Esophagus (tissue), 2 donors: ENCODE results near the gene NELFE. TPM values are rescaled to one million over a fixed set of nuclear protein-coding genes. Genes with fewer than 3 reads are reported as not detected.

Experiments
- H3K27ac ChIP-seq, 2 donors: one replicate each; pipeline ENCODE4 v1.5.1; 2013; ENCODE audit warnings: low read depth in 2 of 2, mild to moderate bottlenecking in 2 of 2, inconsistent platforms in 1 of 2, low read length in 1 of 2, moderate library complexity in 1 of 2
- H3K27me3 ChIP-seq, 2 donors: one replicate each; pipeline ENCODE4 v1.6.1; 2013; ENCODE audit warnings: low read length in 2 of 2, control low read depth in 1 of 2, mild to moderate bottlenecking in 1 of 2; ENCODE audit not compliant: insufficient read depth in 2 of 2, control insufficient read depth in 1 of 2
- H3K36me3 ChIP-seq, 2 donors: one replicate each; pipeline ENCODE4 v1.6.1; 2013; ENCODE audit warnings: low read length in 1 of 2; ENCODE audit not compliant: control insufficient read depth in 2 of 2, insufficient read depth in 2 of 2
- H3K4me1 ChIP-seq, 2 donors: one replicate each; pipeline ENCODE4 v1.6.1; 2013; ENCODE audit warnings: low read length in 1 of 2; ENCODE audit not compliant: control insufficient read depth in 2 of 2, insufficient read depth in 2 of 2
- H3K4me3 ChIP-seq, 2 donors: one replicate each; pipeline ENCODE4 v1.5.1; 2013; ENCODE audit warnings: low read length in 2 of 2, mild to moderate bottlenecking in 2 of 2, low read depth in 1 of 2, moderate library complexity in 1 of 2
- H3K9me3 ChIP-seq, 2 donors: one replicate each; pipeline ENCODE4 v1.6.1; 2013; ENCODE audit warnings: mild to moderate bottlenecking in 2 of 2, low read depth in 1 of 2, low read length in 1 of 2, moderate library complexity in 1 of 2; ENCODE audit not compliant: control insufficient read depth in 2 of 2, insufficient read depth in 1 of 2
- WGBS, 2 donors: extraction: QIAGEN DNeasy Blood & Tissue Kit; methylation state at CpG; one replicate each; pipeline ENCODE4 v1.1.7; 2013; 5-methylcytosine and 5-hydroxymethylcytosine counted together
- polyA plus RNA-seq, 2 donors: library from polyadenylated mRNA; stranded (reverse); fragments of 200-250 nt; gene quantifications; one replicate each; pipeline ENCODE4 v1.2.3, GENCODE V29; 2013
- donor health status: healthy with polysubstance abuse.
- donor health status: Bipolar disorder and iron deficiency.

Gene NELFE
- polyA plus RNA-seq, 2 donors, result 30.2 to 49.3 TPM

DNA sequence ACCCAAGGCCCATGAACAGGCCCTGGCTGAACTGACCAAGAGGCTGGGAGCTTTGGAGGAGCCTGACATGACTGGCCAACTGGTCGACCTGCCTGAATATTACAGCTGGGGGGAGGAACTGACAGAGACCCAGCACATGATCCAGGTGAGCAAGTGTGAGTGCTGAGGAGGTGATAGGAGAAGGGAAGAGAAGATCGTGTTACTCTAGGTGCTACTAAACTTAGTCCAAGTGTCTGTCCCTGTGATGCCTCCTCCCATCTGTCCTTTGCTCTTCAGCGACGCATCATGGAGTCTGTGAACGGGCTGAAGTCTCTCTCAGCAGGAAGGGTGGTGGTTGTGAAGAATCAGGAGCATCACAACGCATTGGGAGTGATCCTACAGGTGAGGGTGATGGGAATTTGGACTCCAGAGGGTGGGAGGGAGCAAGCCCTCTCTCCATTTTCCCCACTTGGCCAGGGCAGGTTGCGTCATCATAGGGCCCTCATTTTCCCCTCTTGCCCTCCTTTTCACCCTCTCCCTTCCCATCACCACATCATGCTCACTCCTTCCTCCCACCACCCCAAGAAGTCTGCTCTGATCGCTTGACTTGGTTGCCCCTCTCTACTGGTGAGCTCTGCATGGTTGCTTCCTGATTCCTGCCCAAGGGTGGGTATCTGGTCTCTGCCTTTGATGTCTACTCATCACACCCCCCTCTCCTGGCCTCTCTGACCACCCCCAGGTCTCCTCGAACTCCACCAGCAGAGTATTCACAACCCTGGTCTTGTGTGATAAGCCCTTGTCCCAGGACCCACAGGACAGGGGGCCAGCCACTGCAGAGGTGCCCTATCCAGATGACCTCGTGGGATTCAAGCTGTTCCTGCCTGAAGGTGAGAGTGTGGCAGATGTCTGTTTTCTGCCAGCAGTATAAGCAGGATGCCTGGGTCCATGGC is 8.5 kb upstream of the NELFE start:
- no peaks in the 10 kb centered on the region for H3K9me3 ChIP-seq
- H3K4me3 ChIP-seq, result no peak overlapping the region
- H3K4me1 ChIP-seq, result peaks cover 3 to 10% of the 10 kb centered on the region in 2 donors
- WGBS, 2 donors, result 82 to 88% methylated on average over 10 of the region's 10 CpGs
- H3K36me3 ChIP-seq, result peaks cover 44 to 61% of the 10 kb centered on the region in 2 donors
- no peak overlapping the region for H3K27ac ChIP-seq
- H3K27me3 ChIP-seq, result no peaks in the 10 kb centered on the region

DNA sequence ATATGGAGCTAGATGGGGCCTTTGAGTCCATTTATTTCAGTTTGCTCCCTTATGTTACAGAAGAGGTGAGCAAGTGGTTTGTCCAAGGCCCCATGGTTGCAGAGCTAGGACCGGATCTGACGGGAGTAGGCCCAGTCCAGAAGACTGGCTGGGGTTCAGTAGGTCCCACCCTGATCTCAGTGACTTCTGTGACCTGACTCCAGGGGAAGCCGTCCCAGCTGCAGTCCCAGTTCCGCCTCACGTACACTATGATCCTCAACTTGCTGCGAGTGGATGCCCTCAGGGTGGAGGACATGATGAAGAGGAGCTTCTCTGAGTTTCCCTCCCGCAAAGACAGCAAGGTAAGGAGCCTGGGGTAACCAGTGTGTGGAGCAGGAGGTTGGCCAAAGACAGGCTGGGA is 7.7 kb upstream of the NELFE start:
- H3K9me3 ChIP-seq, result no peaks in the 10 kb centered on the region
- H3K36me3 ChIP-seq, result peaks cover 46 to 67% of the 10 kb centered on the region in 2 donors
- 84 to 88% methylated on average over 7 of the region's 7 CpGs for WGBS, 2 donors

DNA sequence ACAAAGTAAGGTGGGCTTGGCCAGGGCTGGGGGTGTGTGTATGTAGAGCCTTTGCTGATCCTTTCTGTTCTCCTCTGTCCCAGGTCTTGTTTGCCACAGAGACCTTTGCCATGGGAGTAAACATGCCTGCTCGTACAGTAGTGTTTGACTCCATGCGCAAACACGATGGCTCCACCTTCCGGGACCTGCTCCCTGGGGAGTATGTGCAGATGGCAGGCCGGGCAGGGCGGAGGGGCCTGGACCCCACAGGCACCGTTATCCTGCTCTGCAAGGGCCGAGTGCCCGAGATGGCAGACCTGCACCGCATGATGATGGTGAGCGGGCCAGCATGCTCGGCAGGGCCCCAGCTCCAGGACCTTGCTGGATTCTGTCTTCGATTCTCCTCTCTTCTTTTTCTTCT is 6.9 kb upstream of the NELFE start:
- H3K27ac ChIP-seq, result no peak overlapping the region
- WGBS, 2 donors, result 89 to 90% methylated on average over 13 of the region's 13 CpGs
- H3K27me3 ChIP-seq, result no peaks in the 10 kb centered on the region
- no peak overlapping the region for H3K4me3 ChIP-seq
- H3K4me1 ChIP-seq, result peaks cover under 1 to 2% of the 10 kb centered on the region in 2 donors
- H3K9me3 ChIP-seq, result no peaks in the 10 kb centered on the region
- H3K36me3 ChIP-seq, result peaks cover 46 to 75% of the 10 kb centered on the region in 2 donors

More for the DNA sequence above, 7.7 kb upstream of the NELFE start:
- Histone ChIP-seq H3K4me1 (peaks cover 3 to 8% of the 10 kb centered on the region in 2 donors), H3K27ac (no peak overlapping the region), H3K27me3 (no peaks in the 10 kb centered on the region), H3K4me3 (no peak overlapping the region)

DNA sequence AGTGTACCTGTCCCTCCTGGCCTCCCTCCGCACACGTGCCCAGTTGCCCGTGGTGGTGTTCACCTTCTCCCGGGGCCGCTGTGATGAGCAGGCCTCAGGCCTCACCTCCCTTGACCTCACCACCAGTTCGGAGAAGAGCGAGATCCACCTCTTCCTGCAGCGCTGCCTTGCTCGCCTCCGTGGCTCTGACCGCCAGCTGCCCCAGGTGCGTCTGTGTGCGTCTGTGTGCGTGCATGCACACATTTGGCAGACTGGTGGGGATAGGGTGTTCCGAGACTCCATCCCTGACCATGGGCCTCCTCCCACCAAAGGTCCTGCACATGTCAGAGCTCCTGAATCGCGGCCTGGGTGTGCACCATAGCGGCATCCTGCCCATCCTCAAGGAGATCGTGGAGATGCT is 5.2 kb upstream of the NELFE start:
- 96 to 97% methylated on average over 19 of the region's 19 CpGs for WGBS, 2 donors

DNA sequence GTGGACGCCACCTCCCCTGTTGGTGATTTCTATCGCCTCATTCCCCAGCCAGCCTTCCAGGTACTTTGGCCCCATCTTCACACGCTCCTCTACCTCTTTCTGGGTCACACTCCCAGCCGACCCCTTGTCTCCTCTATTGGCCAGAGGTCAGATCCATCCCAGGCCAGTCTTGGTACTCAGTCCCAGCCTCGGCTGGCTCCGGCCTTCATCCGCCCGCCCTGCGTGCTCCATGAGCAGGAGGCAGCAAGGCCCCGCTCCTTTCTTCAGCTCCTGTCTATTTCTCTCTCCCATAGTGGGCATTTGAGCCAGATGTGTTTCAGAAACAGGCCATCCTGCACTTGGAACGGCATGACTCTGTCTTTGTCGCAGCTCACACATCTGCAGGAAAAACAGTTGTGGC is 2.8 kb upstream of the NELFE start:
- Histone ChIP-seq H3K27ac (no peak overlapping the region), H3K9me3 (no peaks in the 10 kb centered on the region), H3K36me3 (peaks cover 31 to 44% of the 10 kb centered on the region in 2 donors)

More for the DNA sequence above, 5.2 kb upstream of the NELFE start:
- Histone ChIP-seq H3K27ac (no peak overlapping the region), H3K36me3 (peaks cover 40 to 60% of the 10 kb centered on the region in 2 donors), H3K9me3 (no peaks in the 10 kb centered on the region), H3K4me1 (peaks cover 3 to 7% of the 10 kb centered on the region in 2 donors), H3K27me3 (no peaks in the 10 kb centered on the region), H3K4me3 (no peak overlapping the region)

DNA sequence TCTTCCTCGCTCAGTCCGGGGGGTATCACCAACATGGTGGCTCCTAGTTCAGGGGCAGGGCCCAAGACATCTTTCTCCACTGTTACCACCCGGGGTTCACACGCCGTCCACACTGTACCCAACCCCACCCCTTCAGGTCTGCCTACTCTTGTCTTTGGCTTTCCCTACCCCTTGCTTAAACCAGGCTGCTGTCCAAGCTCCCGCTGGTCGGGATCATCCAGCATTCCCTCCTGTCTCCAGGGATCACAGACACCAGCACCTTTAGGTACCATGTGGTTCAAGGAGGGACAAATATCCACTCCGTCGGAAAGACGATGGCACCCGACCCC is 395 bp downstream of the NELFE start:
- Histone ChIP-seq H3K27ac (peak overlapping the region; percentile 74 to 93), H3K36me3 (peaks cover 31 to 39% of the 10 kb centered on the region in 2 donors)
- 4 to 8% methylated on average over 11 of the region's 11 CpGs for WGBS, 2 donors

More for the DNA sequence above, 2.8 kb upstream of the NELFE start:
- Histone ChIP-seq H3K4me1 (peaks cover 3 to 10% of the 10 kb centered on the region in 2 donors), H3K27me3 (no peaks in the 10 kb centered on the region), H3K4me3 (no peak overlapping the region)
- 94 to 95% methylated on average over 12 of the region's 12 CpGs for WGBS, 2 donors

DNA sequence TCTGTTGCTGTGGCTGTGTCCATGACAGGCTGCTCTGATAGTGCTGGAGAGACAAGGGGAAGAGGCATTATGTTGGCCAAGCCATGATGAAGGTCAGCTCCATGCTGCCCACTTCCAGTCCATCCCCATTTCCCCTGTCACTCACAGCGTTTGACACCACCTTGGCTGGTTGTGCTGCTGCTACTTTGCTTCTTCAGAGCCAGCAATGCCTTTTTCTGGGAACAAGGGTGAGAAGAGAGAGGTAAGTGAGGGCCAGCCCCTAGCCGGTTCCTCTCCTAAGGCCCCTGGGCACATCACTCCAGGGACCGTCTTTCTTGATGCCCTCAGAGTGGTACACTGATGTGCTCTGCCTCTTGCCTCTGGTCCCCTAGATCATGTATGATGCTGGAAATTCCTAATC is 2.0 kb downstream of the NELFE start:
- H3K36me3 ChIP-seq, result peaks cover 25 to 34% of the 10 kb centered on the region in 2 donors
- WGBS, 2 donors, result 61 to 93% methylated on average over 3 of the region's 3 CpGs
- no peak overlapping the region for H3K4me3 ChIP-seq
- no peaks in the 10 kb centered on the region for H3K9me3 ChIP-seq
- no peak overlapping the region for H3K27ac ChIP-seq
- no peaks in the 10 kb centered on the region for H3K27me3 ChIP-seq
- H3K4me1 ChIP-seq, result peaks cover 3 to 10% of the 10 kb centered on the region in 2 donors

More for the DNA sequence above, 395 bp downstream of the NELFE start:
- H3K27me3 ChIP-seq, result no peaks in the 10 kb centered on the region
- peaks cover 3 to 10% of the 10 kb centered on the region in 2 donors for H3K4me1 ChIP-seq
- H3K4me3 ChIP-seq, result peak overlapping the region; percentile 82 to 98
- no peaks in the 10 kb centered on the region for H3K9me3 ChIP-seq

DNA sequence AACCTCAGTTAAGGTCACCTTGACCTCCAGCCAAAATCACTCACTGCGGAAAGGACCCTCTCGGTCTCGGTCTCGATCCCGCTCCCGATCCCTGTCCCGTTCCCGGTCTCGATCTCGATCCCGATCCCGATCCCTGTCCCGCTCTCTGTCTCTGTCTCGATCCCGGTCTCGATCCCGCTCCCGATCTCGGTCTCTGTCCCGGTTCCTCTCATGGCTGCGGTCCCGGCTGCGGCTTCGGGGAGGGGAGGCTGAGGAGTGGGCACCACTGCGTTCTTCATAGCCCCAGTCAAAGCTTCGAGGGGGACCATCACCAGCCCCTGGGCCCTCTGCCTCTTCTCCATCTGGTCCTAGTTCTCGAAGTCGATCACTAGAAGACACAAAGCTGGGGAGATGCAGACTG is 4.3 kb downstream of the NELFE start:
- peaks cover 25 to 30% of the 10 kb centered on the region in 2 donors for H3K36me3 ChIP-seq
- no peak overlapping the region for H3K27ac ChIP-seq
- 96 to 97% methylated on average over 28 of the region's 28 CpGs for WGBS, 2 donors
- H3K9me3 ChIP-seq, result no peaks in the 10 kb centered on the region
- peaks cover 0 to 6% of the 10 kb centered on the region in 2 donors for H3K4me1 ChIP-seq
- no peak overlapping the region for H3K4me3 ChIP-seq
- no peaks in the 10 kb centered on the region for H3K27me3 ChIP-seq

DNA sequence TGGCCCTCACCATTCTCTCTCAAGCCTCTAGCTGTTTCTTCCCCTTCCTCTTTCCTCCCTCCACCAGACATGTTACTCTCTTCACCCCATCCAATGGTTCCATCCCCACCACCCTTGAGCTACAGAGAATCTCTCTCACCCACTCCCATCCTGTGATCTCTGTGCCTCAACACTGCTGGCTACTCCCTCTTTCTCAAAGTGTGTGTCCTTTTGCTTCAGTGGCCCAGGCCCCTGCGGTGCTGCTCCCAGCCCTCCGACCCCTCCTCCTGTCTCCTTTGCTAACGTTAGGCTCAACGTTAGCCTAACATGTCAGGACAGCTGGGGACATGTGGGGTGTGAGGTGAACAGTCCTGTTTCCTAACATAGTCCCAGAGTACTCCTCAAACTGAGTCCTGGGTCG is 5.9 kb downstream of the NELFE start:
- Histone ChIP-seq H3K27ac (no peak overlapping the region), H3K9me3 (no peaks in the 10 kb centered on the region), H3K36me3 (peaks cover 25 to 30% of the 10 kb centered on the region in 2 donors), H3K27me3 (no peaks in the 10 kb centered on the region), H3K4me3 (no peak overlapping the region), H3K4me1 (no peaks in the 10 kb centered on the region)
- 62 to 70% methylated on average over 5 of the region's 5 CpGs for WGBS, 2 donors
